Transverse colon (tissue), 4 donors: ENCODE measurements around the gene ERG.

Experiments
- EP300 ChIP-seq: sonication (generic); formaldehyde crosslinking; IDR thresholded peaks from one replicate; pipeline ENCODE4 v1.6.1; 2017; ENCODE audit warnings: antibody characterized with exemption, low read depth
- POLR2A ChIP-seq: fragments of 450-650 bp; IDR thresholded peaks from one replicate; pipeline ENCODE4 v1.6.1; 2016; ENCODE audit warnings: antibody characterized with exemption, mild to moderate bottlenecking, moderate library complexity
- POLR2AphosphoS5 ChIP-seq, 3 donors: sonication (generic); formaldehyde crosslinking; IDR thresholded peaks; one replicate each; pipeline ENCODE4 v1.6.1; 2016; ENCODE audit warnings: antibody characterized with exemption in 3 of 3
- TF ChIP-seq, protein P1 (sequence below), 5 experiments: fragments of 200-600 bp in 3 of 5; fragments of 450-650 bp in 2 of 5; sonication (generic) in 3 of 5; IDR thresholded peaks; 1 replicate in 2 of 5; 2 replicates in 3 of 5; pipeline ENCODE4 v1.5.1; 2016 to 2017; ENCODE audit warnings: antibody characterized with exemption in 5 of 5, inconsistent platforms in 3 of 5, mild to moderate bottlenecking in 2 of 5, moderate library complexity in 1 of 5

DNA sequence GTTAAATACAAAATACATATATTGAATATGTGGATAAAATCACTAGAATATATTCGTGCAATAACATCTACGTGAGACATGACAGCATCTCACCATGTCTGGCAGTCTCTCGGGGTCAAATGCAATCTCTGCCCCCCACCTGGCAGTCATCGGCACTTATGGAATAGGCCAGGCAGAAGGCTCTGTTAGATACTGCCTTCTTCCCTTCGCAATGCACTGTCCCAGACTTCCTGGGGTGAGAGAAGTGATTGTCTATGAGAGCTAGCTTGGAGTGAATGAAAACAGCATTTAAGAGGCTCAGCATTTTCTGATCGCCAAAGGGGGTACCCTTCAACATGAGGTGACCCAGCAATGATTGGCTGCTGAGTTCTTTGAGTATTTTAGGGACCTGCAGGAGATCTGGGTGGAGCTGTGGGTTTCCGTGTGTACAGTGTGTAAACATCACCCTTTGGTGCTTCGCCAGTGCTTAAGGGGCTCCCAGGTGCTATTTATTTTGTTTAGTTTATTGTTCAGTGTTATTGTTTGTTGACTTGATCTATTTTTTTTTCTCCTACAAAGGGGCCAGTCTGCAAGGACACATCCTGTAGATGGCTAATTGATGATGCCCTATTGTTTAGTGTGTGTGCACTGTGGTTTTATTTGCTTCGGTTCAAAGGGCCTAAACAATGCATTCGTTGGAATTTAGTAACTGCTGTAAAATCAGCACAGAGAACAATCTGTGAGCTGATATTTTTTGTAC lies 10.2 kb downstream of the ERG start:
- no peak for TF ChIP-seq EP300
- TF ChIP-seq, protein P1, sequence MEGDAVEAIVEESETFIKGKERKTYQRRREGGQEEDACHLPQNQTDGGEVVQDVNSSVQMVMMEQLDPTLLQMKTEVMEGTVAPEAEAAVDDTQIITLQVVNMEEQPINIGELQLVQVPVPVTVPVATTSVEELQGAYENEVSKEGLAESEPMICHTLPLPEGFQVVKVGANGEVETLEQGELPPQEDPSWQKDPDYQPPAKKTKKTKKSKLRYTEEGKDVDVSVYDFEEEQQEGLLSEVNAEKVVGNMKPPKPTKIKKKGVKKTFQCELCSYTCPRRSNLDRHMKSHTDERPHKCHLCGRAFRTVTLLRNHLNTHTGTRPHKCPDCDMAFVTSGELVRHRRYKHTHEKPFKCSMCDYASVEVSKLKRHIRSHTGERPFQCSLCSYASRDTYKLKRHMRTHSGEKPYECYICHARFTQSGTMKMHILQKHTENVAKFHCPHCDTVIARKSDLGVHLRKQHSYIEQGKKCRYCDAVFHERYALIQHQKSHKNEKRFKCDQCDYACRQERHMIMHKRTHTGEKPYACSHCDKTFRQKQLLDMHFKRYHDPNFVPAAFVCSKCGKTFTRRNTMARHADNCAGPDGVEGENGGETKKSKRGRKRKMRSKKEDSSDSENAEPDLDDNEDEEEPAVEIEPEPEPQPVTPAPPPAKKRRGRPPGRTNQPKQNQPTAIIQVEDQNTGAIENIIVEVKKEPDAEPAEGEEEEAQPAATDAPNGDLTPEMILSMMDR (IDR thresholded peaks at IDR 0.05), result no peak
- TF ChIP-seq POLR2A, result no peak
- TF ChIP-seq POLR2AphosphoS5 (IDR thresholded peaks at IDR 0.05), result no peak
